GM19023 (cell line): ENCODE data around the gene CRNKL1.

Source experiments
- ATAC-seq: cut with Tn5 transposase; IDR thresholded peaks from one replicate; pipeline ENCODE4 v1.9.1; 2021; ENCODE audit warnings: mild to moderate bottlenecking, moderate library complexity; ENCODE audit not compliant: unreplicated experiment

The CRNKL1 gene

GRCh38 chr20:20063941-20064702 is 11.9 kb upstream of the CRNKL1 start:
- ATAC-seq, result no peak

- no peak for ATAC-seq
Measured at GRCh38 chr20:20060234-20060998, 8.2 kb upstream of the CRNKL1 start.

GRCh38 chr20:20051767-20052073 is 546 bp downstream of the CRNKL1 start:
- no peak for ATAC-seq

- no peak for ATAC-seq
Measured at GRCh38 chr20:20039752-20040387, 12.4 kb downstream of the CRNKL1 start.

GRCh38 chr20:20038586-20038985 is 13.7 kb downstream of the CRNKL1 start:
- no peak for ATAC-seq

GRCh38 chr20:20037960-20038359 is 14.3 kb downstream of the CRNKL1 start:
- ATAC-seq, result no peak

- no peak for ATAC-seq
Measured at GRCh38 chr20:20036756-20037155, 15.5 kb downstream of the CRNKL1 start.

GRCh38 chr20:20034486-20034885 is 17.8 kb downstream of the CRNKL1 start:
- ATAC-seq, result no peak

- ATAC-seq, result no peak
Measured at GRCh38 chr20:20031790-20032189, 20.5 kb downstream of the CRNKL1 start.

- ATAC-seq, result no peak
Measured at GRCh38 chr20:20027284-20027683, 25.0 kb downstream of the CRNKL1 start.

- ATAC-seq, result no peak
Measured at GRCh38 chr20:20024942-20025341, 27.3 kb downstream of the CRNKL1 start.

GRCh38 chr20:20023395-20023794 is 28.9 kb downstream of the CRNKL1 start:
- ATAC-seq, result no peak

- no peak for ATAC-seq
Measured at GRCh38 chr20:20022498-20022897, 29.8 kb downstream of the CRNKL1 start.

GRCh38 chr20:20021835-20022234 is 30.4 kb downstream of the CRNKL1 start:
- ATAC-seq, result no peak

GRCh38 chr20:20020908-20021307 is 31.4 kb downstream of the CRNKL1 start:
- ATAC-seq, result no peak

- ATAC-seq, result no peak
Measured at GRCh38 chr20:20019123-20019522, 33.1 kb downstream of the CRNKL1 start.

GRCh38 chr20:20018366-20018765 is 33.9 kb downstream of the CRNKL1 start:
- ATAC-seq, result no peak

GRCh38 chr20:20017844-20018185 is 34.5 kb downstream of the CRNKL1 start:
- peak; percentile 13 for ATAC-seq

- peak; percentile 99 for ATAC-seq
Measured at GRCh38 chr20:20017001-20017843, 35.0 kb downstream of the CRNKL1 start, which contains the start of gene NAA20. TSS of gene NAA20 (plus strand) at chr20:20017362. CDS start at chr20:20017397, 35 bp downstream.

GRCh38 chr20:20014659-20015058 is 37.6 kb downstream of the CRNKL1 start:
- ATAC-seq, result no peak

- no peak for ATAC-seq
Measured at GRCh38 chr20:20012541-20012940, 39.7 kb downstream of the CRNKL1 start.
